B cell (primary cell): ENCODE data around the gene AKT2. TPM values are rescaled to one million over a fixed set of nuclear protein-coding genes. Genes with fewer than 3 reads are reported as not detected.

Source experiments
- ATAC-seq: fragments of 200-7000 bp; cut with Tn5 transposase; one replicate; pipeline ENCODE4 v1.10.0; 2021; ENCODE audit warnings: low read depth, mild to moderate bottlenecking, moderate number of reproducible peaks, moderate library complexity
- CTCF ChIA-PET: fragments of 350-600 bp; sonication (Branson Sonifier 250); formaldehyde crosslinking; loops from one replicate; lab custom pipeline; 2021; ENCODE audit warnings: antibody characterized with exemption, inconsistent platforms; lab: Charles Lee
- POLR2A ChIA-PET: fragments of 350-600 bp; sonication (Branson Sonifier 250); formaldehyde crosslinking; loops from one replicate; lab custom pipeline; 2021; ENCODE audit warnings: antibody characterized with exemption; lab: Charles Lee
- DNase-seq: peaks from one replicate; pipeline ENCODE4 v3.0.0; 2013
- H2AFZ ChIP-seq: 2 replicates; pipeline ENCODE4 v1.6.1; 2012; ENCODE audit warnings: mild to moderate bottlenecking, low read depth, low read length; ENCODE audit not compliant: insufficient read depth, poor library complexity, severe bottlenecking
- H3K27ac ChIP-seq, 2 donors: 1 replicate in 1 of 2; 2 replicates in 1 of 2; pipeline ENCODE4 v1.5.1; 2012 to 2013; ENCODE audit warnings: low read length in 2 of 2, mild to moderate bottlenecking in 2 of 2, moderate library complexity in 1 of 2
- H3K27me3 ChIP-seq, 4 experiments: fragments of 200-600 bp in 1 of 4; sonication (generic) in 1 of 4; replicated peaks in 1 of 4; 1 replicate in 2 of 4; 2 replicates in 2 of 4; pipeline versions ENCODE4 v1.6.1 to v1.7.0; 2013 to 2016; ENCODE audit warnings: low read length in 3 of 4, mild to moderate bottlenecking in 2 of 4, mixed read lengths in 1 of 4, moderate library complexity in 1 of 4; ENCODE audit not compliant: insufficient read depth in 4 of 4, control insufficient read depth in 3 of 4; ENCODE audit errors: control extremely low read depth in 1 of 4
- H3K36me3 ChIP-seq, 2 experiments: replicated peaks in 1 of 2; 1 replicate in 1 of 2; 2 replicates in 1 of 2; pipeline versions ENCODE4 v1.6.1 to v1.7.1; 2013; ENCODE audit warnings: low read length in 1 of 2; ENCODE audit not compliant: insufficient read depth in 2 of 2, control insufficient read depth in 1 of 2; ENCODE audit errors: control extremely low read depth in 1 of 2, extremely low read depth in 1 of 2
- H3K4me1 ChIP-seq, 2 donors: fragments of 200-600 bp in 1 of 2; sonication (generic) in 1 of 2; 1 replicate in 1 of 2; 2 replicates in 1 of 2; pipeline versions ENCODE4 v1.5.1 to v1.6.1; 2013 to 2017; ENCODE audit warnings: low read length in 2 of 2; ENCODE audit not compliant: control insufficient read depth in 2 of 2, insufficient read depth in 2 of 2
- H3K4me2 ChIP-seq: replicated peaks from 2 replicates; pipeline ENCODE3; 2012; ENCODE audit warnings: mild to moderate bottlenecking, low read depth, low read length; ENCODE audit not compliant: poor library complexity, severe bottlenecking
- H3K4me3 ChIP-seq, 5 experiments: fragments of 200-600 bp in 1 of 5; sonication (generic) in 1 of 5; 1 replicate in 3 of 5; 2 replicates in 2 of 5; pipeline versions ENCODE4 v1.5.1 to v1.7.0; 2011 to 2016; ENCODE audit warnings: low read length in 4 of 5, mild to moderate bottlenecking in 4 of 5, low read depth in 2 of 5, control low read depth in 1 of 5, moderate library complexity in 1 of 5; ENCODE audit not compliant: insufficient read depth in 1 of 5; ENCODE audit errors: control extremely low read depth in 1 of 5, extremely low read depth in 1 of 5
- H3K79me2 ChIP-seq: fragments of 200-600 bp; sonication (generic); one replicate; pipeline ENCODE4 v1.6.0; 2016; ENCODE audit warnings: low read length; ENCODE audit not compliant: control insufficient read depth, insufficient read depth
- H3K9ac ChIP-seq: fragments of 200-600 bp; sonication (generic); 2 replicates; pipeline ENCODE4 v1.6.1; 2017; ENCODE audit warnings: mild to moderate bottlenecking, low read length, moderate library complexity
- H3K9me3 ChIP-seq, 3 donors: one replicate each; pipeline versions ENCODE4 v1.6.1 to v1.7.1; 2013; ENCODE audit warnings: low read length in 2 of 3; ENCODE audit not compliant: control insufficient read depth in 2 of 3, insufficient read depth in 1 of 3; ENCODE audit errors: control extremely low read depth in 1 of 3
- H4K20me1 ChIP-seq: 2 replicates; pipeline ENCODE4 v1.6.0; 2012; ENCODE audit warnings: mild to moderate bottlenecking, low read length; ENCODE audit not compliant: insufficient read depth, control insufficient read depth, poor library complexity, severe bottlenecking
- H3K27ac Mint-ChIP-seq: one replicate; pipeline ENCODE4 v1.8.0; 2021; ENCODE audit warnings: mixed read lengths
- H3K27me3 Mint-ChIP-seq: one replicate; pipeline ENCODE4 v1.8.0; 2021; ENCODE audit warnings: mixed read lengths
- H3K4me1 Mint-ChIP-seq: one replicate; pipeline ENCODE4 v1.8.0; 2021; ENCODE audit warnings: mixed read lengths
- H3K4me3 Mint-ChIP-seq: one replicate; pipeline ENCODE4 v1.8.0; 2021; ENCODE audit warnings: mixed read lengths
- H3K9me3 Mint-ChIP-seq: one replicate; pipeline ENCODE4 v1.8.0; 2022; ENCODE audit warnings: mixed read lengths; ENCODE audit not compliant: insufficient read depth
- EZH2 ChIP-seq: IDR thresholded peaks from 2 replicates; pipeline ENCODE4 v1.6.1; 2012; ENCODE audit warnings: borderline replicate concordance, low read depth, mild to moderate bottlenecking, moderate library complexity, low read length; ENCODE audit not compliant: insufficient read depth, poor library complexity, severe bottlenecking
- WGBS: methylation state at CpG from one replicate; pipeline ENCODE4 v1.1.5; 2013; ENCODE audit warnings: missing lambda C conversion rate; ENCODE audit not compliant: insufficient coverage; 5-methylcytosine and 5-hydroxymethylcytosine counted together
- intact Hi-C: fragments of 100-400 bp; cut with micrococcal nuclease; formaldehyde crosslinking; loops from one replicate; pipeline ENCODE4 v1.10.0; 2022
- polyA plus RNA-seq: library from polyadenylated mRNA; depleted of rRNA; stranded (reverse); fragments of >200 nt; gene quantifications from 2 replicates; pipeline ENCODE4 v1.2.3, GENCODE V29; 2012
- total RNA-seq, 2 donors: library from RNA; stranded (reverse); fragments of 120-200 nt in 1 of 2; gene quantifications; 1 replicate in 1 of 2; 2 replicates in 1 of 2; pipeline versions ENCODE4 v1.2.3 to v1.2.4, GENCODE V29; 2013 to 2022
- TF ChIP-seq, protein P1 (sequence below): fragments of 200-600 bp; IDR thresholded peaks from one replicate; pipeline ENCODE4 v1.8.0; 2022; ENCODE audit warnings: antibody characterized with exemption, mild to moderate bottlenecking

The AKT2 gene
- total and polyA plus RNA-seq, 2 donors (not counting 1 experiment from before 2014, with no cell fraction given), result 195 to 243 TPM

DNA sequence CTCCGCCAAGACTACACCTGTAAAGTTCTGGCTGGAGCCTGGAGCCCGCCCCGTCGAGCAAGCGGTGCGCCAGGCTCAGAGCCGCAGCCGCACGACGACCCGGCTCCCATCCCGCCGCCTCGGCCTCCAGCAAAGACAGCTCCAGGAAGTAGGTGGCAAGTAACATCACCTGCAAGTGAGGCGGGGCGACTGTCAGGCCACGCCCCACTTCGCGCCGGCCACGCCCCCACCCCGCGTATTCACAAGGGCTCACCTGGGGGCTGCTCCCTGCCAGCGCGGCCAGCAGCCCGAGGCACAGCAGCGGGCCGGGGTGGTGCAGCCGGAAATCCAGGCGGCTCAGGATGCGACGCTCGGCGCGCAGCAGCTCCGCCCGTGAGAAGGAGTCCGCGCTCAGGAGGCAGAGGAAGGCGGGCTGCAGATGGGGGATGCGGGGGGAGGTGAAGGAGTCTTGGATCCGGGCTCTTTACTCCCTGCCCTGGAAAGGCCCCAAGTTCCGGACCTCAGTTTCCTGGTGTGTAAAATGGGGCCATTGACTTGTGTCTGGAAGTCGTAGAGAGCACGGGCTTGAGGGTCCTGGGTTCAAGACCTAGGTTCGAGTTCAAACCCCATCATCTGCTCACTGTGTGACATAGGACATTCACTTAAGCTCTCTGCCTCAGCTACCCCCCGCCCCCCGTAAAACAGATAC, 61.9 kb downstream of the AKT2 start:
- H2AFZ ChIP-seq, result no peak overlapping the region
- H3K4me3 Mint-ChIP-seq, result no peak overlapping the region
- ATAC-seq (no peak), DNase-seq (no peak)
- H3K9me3 ChIP-seq, result peaks cover 0 to 35% (median 0%) of the 10 kb centered on the region in 3 donors
- H3K4me1 Mint-ChIP-seq, result peaks cover 18% of the 10 kb centered on the region
- peak overlapping the region; percentile 55 for H3K4me2 ChIP-seq
- WGBS, result 23% methylated on average over 42 of the region's 48 CpGs
- TF ChIP-seq EZH2, result no peak
- TF ChIP-seq, protein P1, sequence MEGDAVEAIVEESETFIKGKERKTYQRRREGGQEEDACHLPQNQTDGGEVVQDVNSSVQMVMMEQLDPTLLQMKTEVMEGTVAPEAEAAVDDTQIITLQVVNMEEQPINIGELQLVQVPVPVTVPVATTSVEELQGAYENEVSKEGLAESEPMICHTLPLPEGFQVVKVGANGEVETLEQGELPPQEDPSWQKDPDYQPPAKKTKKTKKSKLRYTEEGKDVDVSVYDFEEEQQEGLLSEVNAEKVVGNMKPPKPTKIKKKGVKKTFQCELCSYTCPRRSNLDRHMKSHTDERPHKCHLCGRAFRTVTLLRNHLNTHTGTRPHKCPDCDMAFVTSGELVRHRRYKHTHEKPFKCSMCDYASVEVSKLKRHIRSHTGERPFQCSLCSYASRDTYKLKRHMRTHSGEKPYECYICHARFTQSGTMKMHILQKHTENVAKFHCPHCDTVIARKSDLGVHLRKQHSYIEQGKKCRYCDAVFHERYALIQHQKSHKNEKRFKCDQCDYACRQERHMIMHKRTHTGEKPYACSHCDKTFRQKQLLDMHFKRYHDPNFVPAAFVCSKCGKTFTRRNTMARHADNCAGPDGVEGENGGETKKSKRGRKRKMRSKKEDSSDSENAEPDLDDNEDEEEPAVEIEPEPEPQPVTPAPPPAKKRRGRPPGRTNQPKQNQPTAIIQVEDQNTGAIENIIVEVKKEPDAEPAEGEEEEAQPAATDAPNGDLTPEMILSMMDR, result no peak
- CTCF ChIA-PET, result interaction anchor here (1.9 kb wide), 1 partner anchor 83 kb away, joined by 6 read pairs; no protein-coding TSS in a partner anchor
- no peak overlapping the region for H3K27ac Mint-ChIP-seq
- H3K79me2 ChIP-seq, result no peaks in the 10 kb centered on the region
- POLR2A ChIA-PET, result no interaction called here
- no peak overlapping the region for H3K9ac ChIP-seq
- peaks cover 0 to 57% (median 34%) of the 10 kb centered on the region in 4 experiments for H3K27me3 ChIP-seq
- peaks cover 25 to 30% of the 10 kb centered on the region in 2 donors for H3K4me1 ChIP-seq
- H3K27ac ChIP-seq, result no peak overlapping the region
- intact Hi-C loops, result no loop called here
- H4K20me1 ChIP-seq, result no peaks in the 10 kb centered on the region
- no peaks in the 10 kb centered on the region for H3K9me3 Mint-ChIP-seq
- H3K27me3 Mint-ChIP-seq, result peaks cover 44% of the 10 kb centered on the region
- H3K36me3 ChIP-seq, result no peaks in the 10 kb centered on the region
- H3K4me3 ChIP-seq, result no peak overlapping the region
